Peyer's patch (tissue), 4 donors: Measurements from ENCODE around the gene HIGD2A.

Experiments used
- CTCF ChIP-seq, 6 experiments: fragments of 450-650 bp in 4 of 6; fragments of 200-600 bp in 2 of 6; sonication (generic) in 1 of 6; IDR thresholded peaks; one replicate each; pipeline ENCODE4 v1.5.1; 2017 to 2019; ENCODE audit warnings: antibody characterized with exemption in 6 of 6, mild to moderate bottlenecking in 3 of 6, moderate library complexity in 1 of 6
- POLR2A ChIP-seq, 2 donors: fragments of 450-650 bp; IDR thresholded peaks; one replicate each; pipeline ENCODE4 v1.5.1; 2017; ENCODE audit warnings: antibody characterized with exemption in 2 of 2, mild to moderate bottlenecking in 2 of 2, moderate library complexity in 2 of 2

GRCh38 chr5:176413255-176413565, 24.7 kb downstream of the HIGD2A start:
- no peak for TF ChIP-seq CTCF (IDR thresholded peaks at IDR 0.05)
- no peak for TF ChIP-seq POLR2A (IDR thresholded peaks at IDR 0.05)
